ENCODE data around the gene NLRP3. TPM values are rescaled to one million over a fixed set of nuclear protein-coding genes. Genes with fewer than 3 reads are reported as not detected.

Gene NLRP3
- total and polyA plus RNA-seq, 9 of the 15 experiments (the other 6 are each of a cell fraction or from before 2014, with no cell fraction given), result not detected

GRCh38 chr1:247367786-247368422, 48.1 kb upstream of the NLRP3 start (continued):
- TF ChIP-seq, protein P1, sequence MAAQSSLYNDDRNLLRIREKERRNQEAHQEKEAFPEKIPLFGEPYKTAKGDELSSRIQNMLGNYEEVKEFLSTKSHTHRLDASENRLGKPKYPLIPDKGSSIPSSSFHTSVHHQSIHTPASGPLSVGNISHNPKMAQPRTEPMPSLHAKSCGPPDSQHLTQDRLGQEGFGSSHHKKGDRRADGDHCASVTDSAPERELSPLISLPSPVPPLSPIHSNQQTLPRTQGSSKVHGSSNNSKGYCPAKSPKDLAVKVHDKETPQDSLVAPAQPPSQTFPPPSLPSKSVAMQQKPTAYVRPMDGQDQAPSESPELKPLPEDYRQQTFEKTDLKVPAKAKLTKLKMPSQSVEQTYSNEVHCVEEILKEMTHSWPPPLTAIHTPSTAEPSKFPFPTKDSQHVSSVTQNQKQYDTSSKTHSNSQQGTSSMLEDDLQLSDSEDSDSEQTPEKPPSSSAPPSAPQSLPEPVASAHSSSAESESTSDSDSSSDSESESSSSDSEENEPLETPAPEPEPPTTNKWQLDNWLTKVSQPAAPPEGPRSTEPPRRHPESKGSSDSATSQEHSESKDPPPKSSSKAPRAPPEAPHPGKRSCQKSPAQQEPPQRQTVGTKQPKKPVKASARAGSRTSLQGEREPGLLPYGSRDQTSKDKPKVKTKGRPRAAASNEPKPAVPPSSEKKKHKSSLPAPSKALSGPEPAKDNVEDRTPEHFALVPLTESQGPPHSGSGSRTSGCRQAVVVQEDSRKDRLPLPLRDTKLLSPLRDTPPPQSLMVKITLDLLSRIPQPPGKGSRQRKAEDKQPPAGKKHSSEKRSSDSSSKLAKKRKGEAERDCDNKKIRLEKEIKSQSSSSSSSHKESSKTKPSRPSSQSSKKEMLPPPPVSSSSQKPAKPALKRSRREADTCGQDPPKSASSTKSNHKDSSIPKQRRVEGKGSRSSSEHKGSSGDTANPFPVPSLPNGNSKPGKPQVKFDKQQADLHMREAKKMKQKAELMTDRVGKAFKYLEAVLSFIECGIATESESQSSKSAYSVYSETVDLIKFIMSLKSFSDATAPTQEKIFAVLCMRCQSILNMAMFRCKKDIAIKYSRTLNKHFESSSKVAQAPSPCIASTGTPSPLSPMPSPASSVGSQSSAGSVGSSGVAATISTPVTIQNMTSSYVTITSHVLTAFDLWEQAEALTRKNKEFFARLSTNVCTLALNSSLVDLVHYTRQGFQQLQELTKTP (IDR thresholded peaks at IDR 0.05; ENCODE audit: low read depth in 1 of 2, partially characterized antibody in 2 of 2), result no peak
- TF ChIP-seq OTX1 (CRISPR knock-in tag; IDR thresholded peaks at IDR 0.05) (peak; percentile 99), POU5F1 (IDR thresholded peaks at IDR 0.05; ENCODE audit: borderline replicate concordance, low read depth, low read length, partially characterized antibody) (no peak), ZC3H4 (CRISPR knock-in tag; IDR thresholded peaks at IDR 0.05; ENCODE audit: borderline replicate concordance) (no peak), CBFB (CRISPR knock-in tag; IDR thresholded peaks at IDR 0.05) (no peak), FOXP1 (CRISPR knock-in tag; IDR thresholded peaks at IDR 0.05) (no peak), BCL6 (CRISPR knock-in tag; IDR thresholded peaks at IDR 0.05) (peak; percentile 100), CREM (IDR thresholded peaks at IDR 0.05; ENCODE audit: low read depth) (no peak), SRSF3 (IDR thresholded peaks at IDR 0.05; ENCODE audit: insufficient read depth, low read length) (no peak), KDM5B (IDR thresholded peaks at IDR 0.05; ENCODE audit: insufficient replicate concordance, low read depth, low read length) (no peak), HMG20A (CRISPR knock-in tag; conservative IDR thresholded peaks at IDR 0.05) (peak; percentile 98), NCOA2 (IDR thresholded peaks at IDR 0.05; ENCODE audit: partially characterized antibody in 2 of 2) (no peak), ETS1 (conservative IDR thresholded peaks at IDR 0.05; ENCODE audit: control insufficient read depth, low read depth, low read length) (no peak), SNIP1 (IDR thresholded peaks at IDR 0.05; ENCODE audit: low read depth) (no peak), SPI1 (IDR thresholded peaks at IDR 0.05; ENCODE audit: borderline replicate concordance, low read depth, low read length) (no peak), CXXC5 (CRISPR knock-in tag; IDR thresholded peaks at IDR 0.05) (peak; percentile 87), PURB (CRISPR knock-in tag; IDR thresholded peaks at IDR 0.05; ENCODE audit: low read depth) (no peak), NUFIP1 (IDR thresholded peaks at IDR 0.05; ENCODE audit: partially characterized antibody) (no peak), ESRRA (IDR thresholded peaks at IDR 0.05; ENCODE audit: borderline replicate concordance, low read depth) (peak; percentile 73; the same call in 1 of the 2 replicates), FOXM1 (IDR thresholded peaks at IDR 0.05; ENCODE audit: low read depth) (no peak), FOXM1 (CRISPR knock-in tag; IDR thresholded peaks at IDR 0.05; ENCODE audit: low read depth) (no peak), BRCA1 (IDR thresholded peaks at IDR 0.05) (no peak), BRCA1 (CRISPR knock-in tag; IDR thresholded peaks at IDR 0.05) (no peak)
- TF ChIP-seq, protein P2, sequence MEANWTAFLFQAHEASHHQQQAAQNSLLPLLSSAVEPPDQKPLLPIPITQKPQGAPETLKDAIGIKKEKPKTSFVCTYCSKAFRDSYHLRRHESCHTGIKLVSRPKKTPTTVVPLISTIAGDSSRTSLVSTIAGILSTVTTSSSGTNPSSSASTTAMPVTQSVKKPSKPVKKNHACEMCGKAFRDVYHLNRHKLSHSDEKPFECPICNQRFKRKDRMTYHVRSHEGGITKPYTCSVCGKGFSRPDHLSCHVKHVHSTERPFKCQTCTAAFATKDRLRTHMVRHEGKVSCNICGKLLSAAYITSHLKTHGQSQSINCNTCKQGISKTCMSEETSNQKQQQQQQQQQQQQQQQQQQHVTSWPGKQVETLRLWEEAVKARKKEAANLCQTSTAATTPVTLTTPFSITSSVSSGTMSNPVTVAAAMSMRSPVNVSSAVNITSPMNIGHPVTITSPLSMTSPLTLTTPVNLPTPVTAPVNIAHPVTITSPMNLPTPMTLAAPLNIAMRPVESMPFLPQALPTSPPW (CRISPR knock-in tag; IDR thresholded peaks at IDR 0.05), result peak; percentile 82

Data from K562 (cell line).